Left lung (tissue), 10 donors: ENCODE measurements around the gene ARHGAP1. TPM values are rescaled to one million over a fixed set of nuclear protein-coding genes. Genes with fewer than 3 reads are reported as not detected.

Experiments
- ATAC-seq: fragments of 200-7000 bp; cut with Tn5 transposase; one replicate; pipeline ENCODE4 v1.9.1; 2020; ENCODE audit warnings: moderate library complexity
- DNase-seq, 4 donors: peaks; one replicate each; pipeline ENCODE4 v3.0.0-alpha.2; 2013 to 2020
- H3K27ac ChIP-seq, 2 donors: fragments of 200-600 bp; sonication (generic) in 1 of 2; one replicate each; pipeline versions ENCODE4 v1.5.0 to v1.8.0; 2020 to 2021
- H3K27me3 ChIP-seq, 2 donors: fragments of 200-600 bp; sonication (generic) in 1 of 2; one replicate each; pipeline versions ENCODE4 v1.5.0 to v1.8.0; 2020 to 2021
- H3K36me3 ChIP-seq, 2 donors: fragments of 200-600 bp; sonication (generic) in 1 of 2; one replicate each; pipeline versions ENCODE4 v1.5.0 to v1.8.0; 2020 to 2021
- H3K4me1 ChIP-seq, 2 donors: fragments of 200-600 bp; one replicate each; pipeline ENCODE4 v1.8.0; 2021
- H3K4me3 ChIP-seq, 2 donors: fragments of 200-600 bp; sonication (generic) in 1 of 2; one replicate each; pipeline versions ENCODE4 v1.5.0 to v1.8.0; 2020 to 2021; ENCODE audit warnings: mild to moderate bottlenecking in 1 of 2
- H3K9me3 ChIP-seq, 2 donors: fragments of 200-600 bp; sonication (generic) in 1 of 2; one replicate each; pipeline versions ENCODE4 v1.5.0 to v1.8.0; 2020 to 2021
- CTCF ChIP-seq, 2 donors: fragments of 200-600 bp; sonication (generic) in 1 of 2; IDR thresholded peaks; one replicate each; pipeline versions ENCODE4 v1.5.0 to v1.8.0; 2021; ENCODE audit warnings: antibody characterized with exemption in 2 of 2
- intact Hi-C, 2 donors: fragments of 100-400 bp; cut with DNase I; formaldehyde crosslinking; loops; one replicate each; pipeline versions ENCODE4 v1.11.2 to v1.14.2; 2022
- polyA plus RNA-seq, 6 donors: library from polyadenylated mRNA; unstranded; fragments of 120-200 nt; gene quantifications; one replicate each; pipeline ENCODE4 v1.2.1, GENCODE V29; 2013; ENCODE audit not compliant: insufficient read length in 6 of 6
- total RNA-seq, 2 donors: library from RNA; stranded (reverse); fragmentation: NEBNext Ultra II Directional; extraction: Animal tissue kit (Norgen Biotek cat#: 25700); gene quantifications; one replicate each; pipeline ENCODE4 v1.2.1, GENCODE V29; 2021
- donor health status: DM: no; HTN: yes; CAD: no.
- donor health status: DM: no; HTN: no; CAD: no.

Gene ARHGAP1
- total and polyA plus RNA-seq, 8 donors, result 59.9 to 90.3 (median 67.0) TPM

DNA sequence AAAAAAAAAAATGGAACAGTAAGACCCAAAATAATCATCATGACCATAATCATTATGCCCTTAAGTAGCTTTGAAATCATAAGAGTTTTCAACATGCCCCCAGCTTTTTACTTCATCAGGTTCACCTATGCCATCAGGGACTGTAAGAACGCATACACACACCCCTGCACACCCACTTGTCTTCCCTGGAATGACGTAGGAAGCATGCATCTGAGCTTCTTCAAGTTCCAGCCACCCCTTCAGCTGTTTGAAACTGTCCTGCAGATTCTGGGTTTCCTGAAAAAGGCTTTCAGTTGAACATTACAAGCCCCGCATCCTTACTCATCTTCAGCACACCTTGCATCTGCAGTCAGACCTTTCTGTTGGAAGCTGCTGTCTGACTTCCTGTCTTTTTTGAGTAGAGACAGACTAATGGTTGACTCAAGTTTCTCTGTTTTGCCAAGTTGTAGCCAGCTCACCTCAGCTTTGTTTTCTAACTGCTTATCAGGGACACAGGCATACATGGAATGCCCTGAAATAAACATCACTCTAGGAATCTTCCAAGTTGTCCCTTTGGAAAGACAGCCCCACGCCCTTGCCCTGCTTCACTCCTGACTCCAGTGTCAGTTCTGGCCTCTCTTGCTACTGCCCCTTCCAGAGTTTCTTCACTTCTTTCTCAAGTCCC lies 37.0 kb downstream of the ARHGAP1 start:
- DNase-seq (no peak), ATAC-seq (no peak)
- no peaks in the 10 kb centered on the region for H3K9me3 ChIP-seq
- intact Hi-C loops, result no loop called here
- TF ChIP-seq CTCF (IDR thresholded peaks at IDR 0.05), result no peak
- H3K27ac ChIP-seq, result no peak overlapping the region
- H3K27me3 ChIP-seq, result no peaks in the 10 kb centered on the region
- no peak overlapping the region for H3K4me3 ChIP-seq
- peaks cover 0 to 97% of the 10 kb centered on the region in 2 donors for H3K36me3 ChIP-seq
- peaks cover 0 to 5% of the 10 kb centered on the region in 2 donors for H3K4me1 ChIP-seq

DNA sequence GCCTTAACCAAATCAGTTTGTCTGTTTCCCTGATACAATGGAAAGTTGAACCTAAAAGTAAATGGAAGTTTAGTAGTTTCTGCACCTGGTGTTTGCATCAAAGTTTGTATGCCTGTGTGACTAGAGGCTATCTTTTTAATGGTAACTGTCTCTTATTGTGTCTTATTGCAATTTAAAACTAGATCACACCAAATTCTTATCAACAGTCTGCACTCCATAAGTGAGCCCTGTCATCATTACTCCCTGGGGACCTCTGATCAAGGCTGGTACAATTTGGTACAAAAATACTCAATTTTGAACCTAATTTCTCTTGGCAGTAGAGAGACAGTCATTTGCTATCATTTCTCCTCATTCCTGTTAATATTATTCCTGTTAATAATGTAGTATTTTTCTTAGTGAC lies 38.1 kb downstream of the ARHGAP1 start:
- TF ChIP-seq CTCF (IDR thresholded peaks at IDR 0.05), result no peak
- Histone ChIP-seq H3K27me3 (no peaks in the 10 kb centered on the region), H3K36me3 (peaks cover 0 to 97% of the 10 kb centered on the region in 2 donors), H3K9me3 (no peaks in the 10 kb centered on the region), H3K4me3 (no peak overlapping the region), H3K27ac (no peak overlapping the region), H3K4me1 (peaks cover 0 to 5% of the 10 kb centered on the region in 2 donors)
- intact Hi-C loops, result no loop called here
- DNase-seq (no peak), ATAC-seq (no peak)

- intact Hi-C loops, result no loop called here
- Histone ChIP-seq H3K4me3 (no peak overlapping the region), H3K9me3 (no peaks in the 10 kb centered on the region), H3K27ac (no peak overlapping the region), H3K27me3 (no peaks in the 10 kb centered on the region), H3K4me1 (peaks cover 0 to 5% of the 10 kb centered on the region in 2 donors), H3K36me3 (peaks cover 0 to 97% of the 10 kb centered on the region in 2 donors)
- DNase-seq, result no peak
- no peak for ATAC-seq
- TF ChIP-seq CTCF (IDR thresholded peaks at IDR 0.05), result no peak
Observed at GRCh38 chr11:46661836-46662235, 38.6 kb downstream of the ARHGAP1 start.

GRCh38 chr11:46659908-46660307 lies 40.5 kb downstream of the ARHGAP1 start:
- peaks cover 0 to 97% of the 10 kb centered on the region in 2 donors for H3K36me3 ChIP-seq
- H3K4me1 ChIP-seq, result peaks cover 0 to 5% of the 10 kb centered on the region in 2 donors
- intact Hi-C loops, result no loop called here
- no peaks in the 10 kb centered on the region for H3K9me3 ChIP-seq
- peak overlapping the region in 1 of 2 donors; percentile 50 for H3K27ac ChIP-seq
- no peak overlapping the region for H3K4me3 ChIP-seq
- ATAC-seq (no peak), DNase-seq (no peak)
- H3K27me3 ChIP-seq, result no peaks in the 10 kb centered on the region
- no peak for TF ChIP-seq CTCF (IDR thresholded peaks at IDR 0.05)

- ATAC-seq (no peak), DNase-seq (no peak)
- no peaks in the 10 kb centered on the region for H3K9me3 ChIP-seq
- intact Hi-C loops, result no loop called here
- no peaks in the 10 kb centered on the region for H3K27me3 ChIP-seq
- peaks cover 0 to 98% of the 10 kb centered on the region in 2 donors for H3K36me3 ChIP-seq
- TF ChIP-seq CTCF (IDR thresholded peaks at IDR 0.05), result no peak
- no peak overlapping the region for H3K4me3 ChIP-seq
- no peak overlapping the region for H3K27ac ChIP-seq
- H3K4me1 ChIP-seq, result peaks cover 0 to 5% of the 10 kb centered on the region in 2 donors
Observed at GRCh38 chr11:46658259-46658658, 42.2 kb downstream of the ARHGAP1 start.
